WTC11 (cell line): ENCODE results near the gene CALY.

Experiments
- JUN ChIP-seq: sonication (generic); formaldehyde crosslinking; IDR thresholded peaks from 2 replicates; pipeline ENCODE4 v1.8.0; 2023; ENCODE audit warnings: mild to moderate bottlenecking, missing genetic modification reagents
- NFYB ChIP-seq: sonication (generic); formaldehyde crosslinking; conservative IDR thresholded peaks from 2 replicates; pipeline ENCODE4 v1.8.0; 2022; ENCODE audit warnings: low read depth, missing genetic modification reagents
- SOX15 ChIP-seq: fragments of 250-450 bp; sonication (Bioruptor Pico); IDR thresholded peaks from 2 replicates; pipeline ENCODE4 v1.9.0; 2021; ENCODE audit warnings: mild to moderate bottlenecking
- SP1 ChIP-seq: sonication (generic); formaldehyde crosslinking; conservative IDR thresholded peaks from 2 replicates; pipeline ENCODE4 v1.8.1; 2022; ENCODE audit warnings: missing genetic modification reagents
- ZNF396 ChIP-seq: fragments of 250-450 bp; sonication (Bioruptor Pico); IDR thresholded peaks from 2 replicates; pipeline ENCODE4 v1.8.0; 2021; ENCODE audit warnings: mild to moderate bottlenecking, moderate library complexity, borderline replicate concordance
- TF ChIP-seq, protein P1 (sequence below): fragments of 200-600 bp; IDR thresholded peaks from 2 replicates; pipeline ENCODE4 v1.8.0; 2022; ENCODE audit warnings: antibody characterized with exemption
- TF ChIP-seq, protein P2 (sequence below): sonication (generic); formaldehyde crosslinking; IDR thresholded peaks from 2 replicates; pipeline ENCODE4 v1.8.0; 2022; ENCODE audit warnings: mild to moderate bottlenecking, missing genetic modification reagents
- TF ChIP-seq, protein P3 (sequence below): sonication (generic); formaldehyde crosslinking; IDR thresholded peaks from 2 replicates; pipeline ENCODE4 v1.8.1; 2023; ENCODE audit warnings: mild to moderate bottlenecking, missing genetic modification reagents, moderate library complexity
- TF ChIP-seq, protein P4 (sequence below): sonication (generic); formaldehyde crosslinking; conservative IDR thresholded peaks from 2 replicates; pipeline ENCODE4 v1.8.1; 2022; ENCODE audit warnings: mild to moderate bottlenecking, missing genetic modification reagents
- TF ChIP-seq, protein P5 (sequence below): sonication (generic); formaldehyde crosslinking; IDR thresholded peaks from 2 replicates; pipeline ENCODE4 v1.8.1; 2023; ENCODE audit warnings: mild to moderate bottlenecking, missing genetic modification reagents

DNA sequence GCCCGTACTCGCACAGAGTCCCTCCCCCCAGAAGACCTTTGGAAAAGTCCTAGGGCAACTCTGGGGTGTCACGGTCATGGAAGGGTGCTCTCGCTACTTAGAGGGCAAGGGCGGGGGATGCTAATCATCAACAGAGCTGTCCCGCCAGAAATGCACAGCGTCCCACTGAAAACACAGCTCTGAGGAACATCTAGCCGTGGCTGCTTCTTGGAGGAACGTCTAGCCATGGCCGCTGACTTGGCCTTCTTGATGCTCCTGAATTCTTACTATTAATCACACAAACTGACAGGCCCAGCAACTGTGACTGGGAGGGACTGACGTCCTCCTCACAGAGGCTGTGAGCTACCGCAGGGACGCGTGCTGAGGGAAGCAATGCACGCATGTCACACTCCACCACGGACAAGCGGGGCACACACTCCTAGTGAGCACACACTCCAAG, 29.7 kb downstream of the CALY start:
- TF ChIP-seq, protein P1, sequence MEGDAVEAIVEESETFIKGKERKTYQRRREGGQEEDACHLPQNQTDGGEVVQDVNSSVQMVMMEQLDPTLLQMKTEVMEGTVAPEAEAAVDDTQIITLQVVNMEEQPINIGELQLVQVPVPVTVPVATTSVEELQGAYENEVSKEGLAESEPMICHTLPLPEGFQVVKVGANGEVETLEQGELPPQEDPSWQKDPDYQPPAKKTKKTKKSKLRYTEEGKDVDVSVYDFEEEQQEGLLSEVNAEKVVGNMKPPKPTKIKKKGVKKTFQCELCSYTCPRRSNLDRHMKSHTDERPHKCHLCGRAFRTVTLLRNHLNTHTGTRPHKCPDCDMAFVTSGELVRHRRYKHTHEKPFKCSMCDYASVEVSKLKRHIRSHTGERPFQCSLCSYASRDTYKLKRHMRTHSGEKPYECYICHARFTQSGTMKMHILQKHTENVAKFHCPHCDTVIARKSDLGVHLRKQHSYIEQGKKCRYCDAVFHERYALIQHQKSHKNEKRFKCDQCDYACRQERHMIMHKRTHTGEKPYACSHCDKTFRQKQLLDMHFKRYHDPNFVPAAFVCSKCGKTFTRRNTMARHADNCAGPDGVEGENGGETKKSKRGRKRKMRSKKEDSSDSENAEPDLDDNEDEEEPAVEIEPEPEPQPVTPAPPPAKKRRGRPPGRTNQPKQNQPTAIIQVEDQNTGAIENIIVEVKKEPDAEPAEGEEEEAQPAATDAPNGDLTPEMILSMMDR, result no peak
- no peak for TF ChIP-seq ZNF396
- no peak for TF ChIP-seq JUN (CRISPR knock-in tag)
- TF ChIP-seq SP1, result no peak
- TF ChIP-seq, protein P2, sequence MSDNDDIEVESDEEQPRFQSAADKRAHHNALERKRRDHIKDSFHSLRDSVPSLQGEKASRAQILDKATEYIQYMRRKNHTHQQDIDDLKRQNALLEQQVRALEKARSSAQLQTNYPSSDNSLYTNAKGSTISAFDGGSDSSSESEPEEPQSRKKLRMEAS, result no peak
- TF ChIP-seq NFYB, result no peak
- TF ChIP-seq, protein P3, sequence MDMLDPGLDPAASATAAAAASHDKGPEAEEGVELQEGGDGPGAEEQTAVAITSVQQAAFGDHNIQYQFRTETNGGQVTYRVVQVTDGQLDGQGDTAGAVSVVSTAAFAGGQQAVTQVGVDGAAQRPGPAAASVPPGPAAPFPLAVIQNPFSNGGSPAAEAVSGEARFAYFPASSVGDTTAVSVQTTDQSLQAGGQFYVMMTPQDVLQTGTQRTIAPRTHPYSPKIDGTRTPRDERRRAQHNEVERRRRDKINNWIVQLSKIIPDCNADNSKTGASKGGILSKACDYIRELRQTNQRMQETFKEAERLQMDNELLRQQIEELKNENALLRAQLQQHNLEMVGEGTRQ, result no peak
- TF ChIP-seq, protein P4, sequence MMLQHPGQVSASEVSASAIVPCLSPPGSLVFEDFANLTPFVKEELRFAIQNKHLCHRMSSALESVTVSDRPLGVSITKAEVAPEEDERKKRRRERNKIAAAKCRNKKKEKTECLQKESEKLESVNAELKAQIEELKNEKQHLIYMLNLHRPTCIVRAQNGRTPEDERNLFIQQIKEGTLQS, result no peak
- TF ChIP-seq, protein P5, sequence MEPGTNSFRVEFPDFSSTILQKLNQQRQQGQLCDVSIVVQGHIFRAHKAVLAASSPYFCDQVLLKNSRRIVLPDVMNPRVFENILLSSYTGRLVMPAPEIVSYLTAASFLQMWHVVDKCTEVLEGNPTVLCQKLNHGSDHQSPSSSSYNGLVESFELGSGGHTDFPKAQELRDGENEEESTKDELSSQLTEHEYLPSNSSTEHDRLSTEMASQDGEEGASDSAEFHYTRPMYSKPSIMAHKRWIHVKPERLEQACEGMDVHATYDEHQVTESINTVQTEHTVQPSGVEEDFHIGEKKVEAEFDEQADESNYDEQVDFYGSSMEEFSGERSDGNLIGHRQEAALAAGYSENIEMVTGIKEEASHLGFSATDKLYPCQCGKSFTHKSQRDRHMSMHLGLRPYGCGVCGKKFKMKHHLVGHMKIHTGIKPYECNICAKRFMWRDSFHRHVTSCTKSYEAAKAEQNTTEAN (CRISPR knock-in tag), result no peak
- no peak for TF ChIP-seq SOX15 (CRISPR knock-in tag)
